NOMO-1 treated with dmso at 0.1 percent for 144 hours (cell line): Measurements from ENCODE around the gene CHCHD10.

Experiments
- DNase-seq: peaks from one replicate; lab custom pipeline; 2025; ENCODE audit not compliant: unreplicated experiment; lab: John Stamatoyannopoulos, UW

CHCHD10 gene

GRCh38 chr22:23787910-23788309 is 20.1 kb upstream of the CHCHD10 start:
- DNase-seq, result no peak

GRCh38 chr22:23787600-23787896 is 19.8 kb upstream of the CHCHD10 start:
- DNase-seq, result no peak

DNA sequence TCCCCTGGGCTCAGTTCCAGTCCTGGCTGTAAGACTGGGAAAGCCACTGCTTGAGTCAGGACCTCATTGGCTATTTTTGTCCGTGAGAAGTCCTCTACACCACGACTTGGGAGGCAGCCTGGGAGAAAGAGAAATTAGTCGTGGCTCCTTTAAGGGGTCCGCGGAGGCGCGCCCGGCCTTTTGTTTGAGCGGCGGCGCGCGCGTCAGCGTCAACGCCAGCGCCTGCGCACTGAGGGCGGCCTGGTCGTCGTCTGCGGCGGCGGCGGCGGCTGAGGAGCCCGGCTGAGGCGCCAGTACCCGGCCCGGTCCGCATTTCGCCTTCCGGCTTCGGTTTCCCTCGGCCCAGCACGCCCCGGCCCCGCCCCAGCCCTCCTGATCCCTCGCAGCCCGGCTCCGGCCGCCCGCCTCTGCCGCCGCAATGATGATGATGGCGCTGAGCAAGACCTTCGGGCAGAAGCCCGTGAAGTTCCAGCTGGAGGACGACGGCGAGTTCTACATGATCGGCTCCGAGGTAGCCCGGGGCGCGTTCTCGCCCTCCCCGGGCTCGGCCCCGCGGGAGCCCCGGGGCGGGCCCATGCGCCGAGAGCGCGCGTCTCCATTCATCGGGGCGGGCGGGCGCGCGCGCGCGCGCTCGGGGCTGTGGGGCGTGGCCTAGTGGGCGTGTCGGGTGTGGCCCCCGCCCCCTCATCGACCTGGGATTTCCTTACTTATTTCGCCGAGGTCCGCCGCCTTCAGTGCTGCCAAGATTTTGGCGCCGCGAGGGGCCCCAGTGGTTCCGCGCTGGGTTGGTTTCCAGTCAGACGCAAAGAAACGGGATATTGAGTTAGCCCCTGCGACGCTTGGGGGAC is 19.2 kb upstream of the CHCHD10 start, which contains the start of gene SMARCB1:
SMARCB1 (plus strand) TSS at position 215 of the 848 bp plus-strand sequence; CDS start at position 419, 204 bp downstream.
- peak; percentile 71 for DNase-seq

GRCh38 chr22:23786261-23786710 is 18.5 kb upstream of the CHCHD10 start:
- DNase-seq, result no peak

- DNase-seq, result no peak
Measured at GRCh38 chr22:23784215-23784732, 16.5 kb upstream of the CHCHD10 start.

GRCh38 chr22:23783265-23784150 is 15.7 kb upstream of the CHCHD10 start:
- DNase-seq, result no peak

- DNase-seq, result no peak
Measured at GRCh38 chr22:23782703-23783102, 14.9 kb upstream of the CHCHD10 start.

GRCh38 chr22:23782252-23782651 is 14.5 kb upstream of the CHCHD10 start:
- no peak for DNase-seq

- no peak for DNase-seq
Measured at GRCh38 chr22:23781511-23782183, 13.9 kb upstream of the CHCHD10 start.

DNA sequence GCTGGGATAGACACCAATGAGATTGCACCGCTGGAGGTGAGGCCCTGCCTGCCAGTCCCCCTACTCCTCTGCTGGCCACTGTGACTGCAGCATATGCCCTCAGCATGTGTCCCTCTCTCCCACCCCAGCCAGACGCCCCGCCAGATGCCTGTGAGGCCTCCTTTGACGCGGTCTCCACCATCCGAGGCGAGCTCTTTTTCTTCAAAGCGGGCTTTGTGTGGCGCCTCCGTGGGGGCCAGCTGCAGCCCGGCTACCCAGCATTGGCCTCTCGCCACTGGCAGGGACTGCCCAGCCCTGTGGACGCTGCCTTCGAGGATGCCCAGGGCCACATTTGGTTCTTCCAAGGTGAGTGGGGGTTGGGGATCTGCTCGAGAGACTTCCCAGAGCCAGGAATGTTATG is 13.3 kb upstream of the CHCHD10 start:
- DNase-seq, result no peak

DNA sequence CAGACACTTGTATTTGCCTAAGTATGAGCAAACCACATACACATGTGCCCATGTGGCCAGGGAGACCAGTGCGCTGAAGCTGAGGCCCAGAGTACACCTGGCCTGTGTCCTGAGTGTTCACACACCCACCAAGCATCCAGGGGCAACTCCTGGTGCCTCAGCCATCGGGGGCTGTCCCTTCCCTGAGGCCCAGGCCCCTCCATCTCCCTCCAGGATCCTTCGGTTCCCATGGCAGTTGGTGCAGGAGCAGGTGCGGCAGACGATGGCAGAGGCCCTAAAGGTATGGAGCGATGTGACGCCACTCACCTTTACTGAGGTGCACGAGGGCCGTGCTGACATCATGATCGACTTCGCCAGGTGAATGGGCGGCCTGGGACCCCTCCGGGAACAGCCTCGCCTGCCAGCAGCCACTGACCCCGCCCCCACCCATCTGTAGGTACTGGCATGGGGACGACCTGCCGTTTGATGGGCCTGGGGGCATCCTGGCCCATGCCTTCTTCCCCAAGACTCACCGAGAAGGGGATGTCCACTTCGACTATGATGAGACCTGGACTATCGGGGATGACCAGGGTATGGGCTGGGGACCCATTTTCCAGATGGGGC is 12.5 kb upstream of the CHCHD10 start:
- DNase-seq, result no peak

GRCh38 chr22:23779731-23780130 is 12.0 kb upstream of the CHCHD10 start:
- no peak for DNase-seq

DNA sequence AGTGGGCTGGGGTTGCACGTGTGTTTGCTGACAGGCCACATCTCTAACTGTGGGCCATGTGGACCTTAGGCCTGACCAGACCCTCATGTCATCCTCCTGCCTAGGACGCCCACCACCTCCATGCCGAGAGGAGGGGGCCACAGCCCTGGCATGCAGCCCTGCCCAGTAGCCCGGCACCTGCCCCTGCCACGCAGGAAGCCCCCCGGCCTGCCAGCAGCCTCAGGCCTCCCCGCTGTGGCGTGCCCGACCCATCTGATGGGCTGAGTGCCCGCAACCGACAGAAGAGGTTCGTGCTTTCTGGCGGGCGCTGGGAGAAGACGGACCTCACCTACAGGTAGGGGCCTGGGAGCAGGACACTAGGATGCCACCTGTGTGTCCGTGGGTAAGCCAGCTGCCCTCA is 11.3 kb upstream of the CHCHD10 start:
- no peak for DNase-seq

DNA sequence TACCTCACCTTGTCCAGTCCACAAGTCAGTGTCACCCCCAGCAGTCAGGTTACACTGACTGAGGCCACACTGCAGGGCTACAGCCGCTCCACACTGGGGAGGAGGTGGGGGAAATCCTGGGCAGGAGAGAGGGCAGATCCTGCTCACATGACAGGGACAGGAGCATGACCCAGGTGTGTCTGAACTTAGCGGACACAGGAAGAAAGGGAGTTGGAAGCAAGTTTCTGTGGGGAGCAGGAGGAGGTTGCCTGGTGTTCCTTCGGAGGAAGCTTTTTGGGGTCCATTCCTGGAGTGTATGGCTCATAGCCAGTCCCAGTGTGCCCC is 10.8 kb upstream of the CHCHD10 start:
- DNase-seq, result no peak

GRCh38 chr22:23777776-23778576 is 10.2 kb upstream of the CHCHD10 start:
- DNase-seq, result no peak

DNA sequence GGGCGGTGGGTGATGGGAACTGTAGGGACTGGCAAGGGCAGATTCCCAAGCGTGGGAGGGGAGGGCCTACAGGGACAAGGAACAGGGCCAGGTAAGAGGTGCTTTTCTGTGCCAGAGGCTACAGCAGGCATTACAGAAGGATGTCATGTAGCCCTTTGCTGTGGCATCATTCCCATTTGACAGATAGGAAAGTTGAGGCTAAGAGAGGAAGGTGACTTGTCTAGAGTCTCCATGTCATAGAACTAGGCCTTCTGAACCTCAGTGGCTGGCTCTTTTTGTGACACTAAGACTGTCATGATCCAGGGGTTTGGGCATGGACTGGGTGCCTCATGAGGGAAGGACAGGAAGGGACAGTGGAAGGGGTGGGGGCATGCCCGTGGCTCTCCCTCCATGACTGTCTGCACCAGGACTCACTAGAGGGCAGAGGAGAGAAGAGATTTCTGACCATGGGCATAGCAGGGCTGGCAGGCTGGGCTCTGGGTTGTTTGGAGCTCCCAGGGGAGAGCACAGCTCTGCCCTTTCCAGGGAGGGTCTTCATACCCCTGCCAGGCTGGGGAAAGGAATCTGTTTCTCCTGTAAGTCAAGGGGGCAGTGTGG is 8.1 kb upstream of the CHCHD10 start:
- DNase-seq, result no peak

- DNase-seq, result no peak
Measured at GRCh38 chr22:23774922-23775436, 7.2 kb upstream of the CHCHD10 start.

DNA sequence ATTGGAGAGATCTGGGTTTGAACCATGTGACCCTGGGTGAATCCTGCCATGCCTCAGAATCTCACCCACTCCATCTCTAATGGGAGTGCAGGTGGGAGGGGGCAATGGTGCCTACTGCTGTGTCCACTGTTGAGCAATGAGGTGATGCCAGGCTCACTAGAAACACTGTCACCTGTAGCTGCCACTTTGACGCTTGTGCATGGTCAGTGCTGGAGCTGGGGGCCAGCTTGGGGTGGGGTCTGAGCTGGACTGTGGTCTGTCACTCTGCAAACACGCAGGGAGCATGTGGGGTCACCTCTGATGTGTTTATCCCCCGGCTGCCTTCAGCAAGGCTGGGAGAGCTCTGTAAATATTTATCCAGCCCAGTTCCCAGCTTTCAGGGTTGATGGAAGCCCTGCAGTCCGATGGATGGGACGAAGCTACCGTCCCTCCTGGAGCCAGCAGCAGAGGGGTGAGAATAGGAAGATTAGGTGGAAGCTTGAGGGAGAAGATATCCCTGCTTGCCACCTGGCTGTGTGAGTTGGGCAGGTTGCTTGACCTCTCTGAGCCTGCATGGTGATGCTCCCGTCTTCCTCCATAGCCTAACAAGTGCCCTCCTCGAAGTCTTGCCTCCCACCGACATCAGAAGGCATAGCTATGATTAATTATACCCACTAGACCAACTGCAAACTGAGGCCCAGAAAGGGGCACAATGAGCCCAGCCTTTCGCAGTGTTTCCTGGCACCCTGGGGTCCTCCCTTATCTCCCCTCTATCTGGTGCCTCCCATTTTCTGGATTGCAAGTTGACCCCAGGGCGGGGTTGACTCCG is 6.5 kb upstream of the CHCHD10 start:
- DNase-seq, result no peak
